ENCODE data around the gene C16orf54. TPM values are rescaled to one million over a fixed set of nuclear protein-coding genes. Genes with fewer than 3 reads are reported as not detected.
"Not testable (repeated sequence)": the region's sequence is repeated elsewhere in the genome, so short reads cannot be mapped to it uniquely, and the experiment has no call there.

Gene C16orf54
- total and polyA plus RNA-seq, 2 donors from 2014 or later: 0.39 to 4.9 TPM

DNA sequence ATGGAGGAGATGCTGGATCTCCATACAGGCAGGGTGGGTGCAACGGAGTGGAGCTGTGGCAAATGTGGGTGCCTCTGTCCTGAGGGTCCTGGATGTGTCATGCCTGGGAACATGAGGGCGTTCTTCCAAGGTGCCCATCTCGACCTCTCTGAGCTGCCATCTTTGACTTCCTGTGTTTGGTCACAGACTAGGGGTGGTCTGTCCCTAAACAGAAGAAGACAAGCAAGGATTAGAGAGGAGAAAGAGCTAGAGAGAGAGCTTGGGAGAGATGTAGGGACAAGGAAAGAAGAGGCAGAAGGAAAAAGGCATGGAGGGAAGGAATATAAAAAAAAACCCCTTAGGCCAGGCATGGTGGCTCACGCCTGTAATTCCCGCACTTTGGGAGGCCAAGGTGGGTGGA lies 28.9 kb upstream of the C16orf54 start:
- H3K36me3 ChIP-seq (ENCODE audit: control insufficient read depth in 2 of 3, insufficient read depth in 3 of 3, low read length in 3 of 3): no peaks in the 10 kb centered on the region
- TF ChIP-seq, protein P1, sequence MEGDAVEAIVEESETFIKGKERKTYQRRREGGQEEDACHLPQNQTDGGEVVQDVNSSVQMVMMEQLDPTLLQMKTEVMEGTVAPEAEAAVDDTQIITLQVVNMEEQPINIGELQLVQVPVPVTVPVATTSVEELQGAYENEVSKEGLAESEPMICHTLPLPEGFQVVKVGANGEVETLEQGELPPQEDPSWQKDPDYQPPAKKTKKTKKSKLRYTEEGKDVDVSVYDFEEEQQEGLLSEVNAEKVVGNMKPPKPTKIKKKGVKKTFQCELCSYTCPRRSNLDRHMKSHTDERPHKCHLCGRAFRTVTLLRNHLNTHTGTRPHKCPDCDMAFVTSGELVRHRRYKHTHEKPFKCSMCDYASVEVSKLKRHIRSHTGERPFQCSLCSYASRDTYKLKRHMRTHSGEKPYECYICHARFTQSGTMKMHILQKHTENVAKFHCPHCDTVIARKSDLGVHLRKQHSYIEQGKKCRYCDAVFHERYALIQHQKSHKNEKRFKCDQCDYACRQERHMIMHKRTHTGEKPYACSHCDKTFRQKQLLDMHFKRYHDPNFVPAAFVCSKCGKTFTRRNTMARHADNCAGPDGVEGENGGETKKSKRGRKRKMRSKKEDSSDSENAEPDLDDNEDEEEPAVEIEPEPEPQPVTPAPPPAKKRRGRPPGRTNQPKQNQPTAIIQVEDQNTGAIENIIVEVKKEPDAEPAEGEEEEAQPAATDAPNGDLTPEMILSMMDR (IDR thresholded peaks at IDR 0.05; ENCODE audit: borderline replicate concordance, extremely low read depth, insufficient read depth): no peak
- no peak for DNase-seq
- no peaks in the 10 kb centered on the region for H3K9me3 ChIP-seq (ENCODE audit: control insufficient read depth in 2 of 3, insufficient read depth in 1 of 3, low read length in 3 of 3)
- no peaks in the 10 kb centered on the region for H3K27me3 ChIP-seq (ENCODE audit: control insufficient read depth, insufficient read depth, low read length)
- H3K9ac ChIP-seq (ENCODE audit: low read length in 3 of 3): no peak overlapping the region
- H3K27ac ChIP-seq (ENCODE audit: low read depth in 2 of 2, low read length in 2 of 2): no peak overlapping the region
- intact Hi-C loops (cut with DNase I): no loop called here
- no peak for FAIRE-seq
- no peak overlapping the region for H3K4me3 ChIP-seq (ENCODE audit: low read length in 3 of 3)
- no peaks in the 10 kb centered on the region for H3K4me1 ChIP-seq (ENCODE audit: control insufficient read depth in 2 of 3, insufficient read depth in 2 of 3, low read depth in 1 of 3, low read length in 3 of 3)

- H3K27ac ChIP-seq (ENCODE audit: low read depth in 2 of 2, low read length in 2 of 2); DNase-seq; H3K9me3 ChIP-seq (ENCODE audit: control insufficient read depth in 2 of 3, insufficient read depth in 1 of 3, low read length in 3 of 3); intact Hi-C loops (cut with DNase I); H3K4me1 ChIP-seq (ENCODE audit: control insufficient read depth in 2 of 3, insufficient read depth in 2 of 3, low read depth in 1 of 3, low read length in 3 of 3); FAIRE-seq; H3K9ac ChIP-seq (ENCODE audit: low read length in 3 of 3); H3K27me3 ChIP-seq (ENCODE audit: control insufficient read depth, insufficient read depth, low read length); H3K4me3 ChIP-seq (ENCODE audit: low read length in 3 of 3); H3K36me3 ChIP-seq (ENCODE audit: control insufficient read depth in 2 of 3, insufficient read depth in 3 of 3, low read length in 3 of 3): not testable (repeated sequence)
Observed at GRCh38 chr16:29772330-29772729, 26.5 kb upstream of the C16orf54 start.

DNA sequence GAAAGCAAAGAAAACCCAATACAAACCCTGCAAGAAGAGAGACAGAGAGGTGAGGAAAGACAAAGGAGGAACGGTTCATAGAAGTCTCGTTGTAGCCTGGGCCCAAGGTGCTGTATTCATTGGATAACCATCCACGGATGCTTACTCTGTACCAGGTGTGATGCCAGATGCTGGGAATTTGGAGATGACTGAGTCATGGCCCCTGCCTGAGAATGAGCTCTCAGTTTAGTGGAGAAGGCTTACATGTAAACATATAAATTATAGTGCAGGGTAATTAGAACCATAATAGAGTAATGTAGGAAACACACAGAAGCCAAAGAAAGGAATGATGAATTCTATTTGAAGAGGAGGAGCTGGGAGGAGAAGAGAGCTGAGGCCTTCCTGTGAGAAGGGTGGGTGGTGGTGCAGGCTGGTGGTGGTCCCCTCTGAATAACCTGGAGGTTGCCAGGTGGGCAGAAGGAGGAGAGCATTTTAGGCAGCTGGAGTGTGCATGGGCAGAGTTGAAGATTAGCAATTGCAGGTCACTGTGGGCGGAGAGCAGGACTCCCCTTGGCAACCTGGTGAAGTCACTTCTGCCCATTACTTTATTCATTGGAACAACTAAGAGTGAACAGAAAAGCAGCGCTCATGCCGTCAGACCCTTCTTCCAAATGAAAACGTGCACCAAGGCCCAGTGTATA lies 24.6 kb upstream of the C16orf54 start:
- Histone ChIP-seq H3K36me3 (ENCODE audit: control insufficient read depth in 2 of 3, insufficient read depth in 3 of 3, low read length in 3 of 3) (no peaks in the 10 kb centered on the region), H3K4me3 (ENCODE audit: low read length in 3 of 3) (no peak overlapping the region), H3K9me3 (ENCODE audit: control insufficient read depth in 2 of 3, insufficient read depth in 1 of 3, low read length in 3 of 3) (no peaks in the 10 kb centered on the region), H3K9ac (ENCODE audit: low read length in 3 of 3) (no peak overlapping the region), H3K4me1 (ENCODE audit: control insufficient read depth in 2 of 3, insufficient read depth in 2 of 3, low read depth in 1 of 3, low read length in 3 of 3) (no peaks in the 10 kb centered on the region), H3K27ac (ENCODE audit: low read depth in 2 of 2, low read length in 2 of 2) (no peak overlapping the region), H3K27me3 (ENCODE audit: control insufficient read depth, insufficient read depth, low read length) (no peaks in the 10 kb centered on the region)
- intact Hi-C loops (cut with DNase I): no loop called here
- no peak for FAIRE-seq
- TF ChIP-seq, protein P1 (IDR thresholded peaks at IDR 0.05; ENCODE audit: borderline replicate concordance, extremely low read depth, insufficient read depth): no peak
- DNase-seq: no peak

DNA sequence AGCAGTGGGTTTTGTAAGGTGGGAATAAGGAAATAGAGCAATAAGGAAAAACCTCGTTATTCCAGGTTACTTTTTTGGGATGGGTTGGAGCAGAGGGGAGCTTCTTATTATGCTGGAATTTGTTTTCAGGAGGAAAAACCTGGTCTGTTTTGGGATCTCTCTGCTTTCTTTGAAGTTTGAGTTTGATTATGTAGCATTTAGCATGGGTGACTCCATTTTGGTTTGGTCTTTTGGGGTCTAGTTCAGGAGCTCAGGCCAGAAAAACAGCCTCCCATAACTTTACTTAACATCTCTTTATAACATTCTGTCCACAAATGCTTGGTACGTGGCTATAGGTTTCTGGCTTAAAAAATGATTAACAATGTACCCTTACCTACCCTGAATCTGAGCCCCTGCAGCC lies 23.7 kb upstream of the C16orf54 start:
- Histone ChIP-seq H3K36me3 (ENCODE audit: control insufficient read depth in 2 of 3, insufficient read depth in 3 of 3, low read length in 3 of 3) (no peaks in the 10 kb centered on the region), H3K9me3 (ENCODE audit: control insufficient read depth in 2 of 3, insufficient read depth in 1 of 3, low read length in 3 of 3) (no peaks in the 10 kb centered on the region), H3K4me3 (ENCODE audit: low read length in 3 of 3) (no peak overlapping the region), H3K4me1 (ENCODE audit: control insufficient read depth in 2 of 3, insufficient read depth in 2 of 3, low read depth in 1 of 3, low read length in 3 of 3) (no peaks in the 10 kb centered on the region), H3K27me3 (ENCODE audit: control insufficient read depth, insufficient read depth, low read length) (no peaks in the 10 kb centered on the region), H3K9ac (ENCODE audit: low read length in 3 of 3) (no peak overlapping the region), H3K27ac (ENCODE audit: low read depth in 2 of 2, low read length in 2 of 2) (no peak overlapping the region)
- DNase-seq: no peak
- TF ChIP-seq, protein P1 (IDR thresholded peaks at IDR 0.05; ENCODE audit: borderline replicate concordance, extremely low read depth, insufficient read depth): no peak
- intact Hi-C loops (cut with DNase I): no loop called here
- FAIRE-seq: no peak

All from kidney (tissue), 14 donors.